Fibroblast of villous mesenchyme (primary cell): ENCODE results near the gene SCNN1B. TPM values are rescaled to one million over a fixed set of nuclear protein-coding genes. Genes with fewer than 3 reads are reported as not detected.

Experiments
- DNase-seq: peaks from one replicate; pipeline ENCODE4 v3.0.0-alpha.2; 2010; ENCODE audit warnings: low read depth
- H3K4me3 ChIP-seq: 2 replicates; pipeline ENCODE4 v1.5.1; 2011; ENCODE audit warnings: low read depth, mild to moderate bottlenecking, low read length
- total RNA-seq: library from RNA; depleted of rRNA; stranded (reverse); fragments of >200 nt; gene quantifications from 2 replicates; pipeline ENCODE4 v1.2.3, GENCODE V29; 2012
- TF ChIP-seq, protein P1 (sequence below): IDR thresholded peaks from 2 replicates; pipeline ENCODE4 v1.5.1; 2012; ENCODE audit warnings: low read depth, mild to moderate bottlenecking, low read length; ENCODE audit not compliant: insufficient read depth

Gene SCNN1B
- total RNA-seq, 1 donor = not detected

DNA sequence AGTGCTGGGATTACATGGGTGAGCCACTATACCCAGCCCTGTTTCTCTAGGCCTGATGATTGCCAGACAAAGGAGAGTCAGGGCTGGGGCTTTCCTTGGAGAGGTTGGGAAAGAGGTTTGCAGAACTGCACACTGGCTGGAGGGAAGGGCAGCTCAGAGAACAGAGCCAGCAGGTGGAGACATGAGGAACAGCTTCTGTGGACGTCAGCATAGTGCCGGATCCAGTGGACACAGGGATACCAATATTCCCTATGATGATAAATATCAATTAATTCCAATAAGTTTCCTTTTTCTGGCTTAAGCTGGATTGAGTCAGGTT, 43.2 kb upstream of the SCNN1B start:
- no peak for DNase-seq
- TF ChIP-seq, protein P1, sequence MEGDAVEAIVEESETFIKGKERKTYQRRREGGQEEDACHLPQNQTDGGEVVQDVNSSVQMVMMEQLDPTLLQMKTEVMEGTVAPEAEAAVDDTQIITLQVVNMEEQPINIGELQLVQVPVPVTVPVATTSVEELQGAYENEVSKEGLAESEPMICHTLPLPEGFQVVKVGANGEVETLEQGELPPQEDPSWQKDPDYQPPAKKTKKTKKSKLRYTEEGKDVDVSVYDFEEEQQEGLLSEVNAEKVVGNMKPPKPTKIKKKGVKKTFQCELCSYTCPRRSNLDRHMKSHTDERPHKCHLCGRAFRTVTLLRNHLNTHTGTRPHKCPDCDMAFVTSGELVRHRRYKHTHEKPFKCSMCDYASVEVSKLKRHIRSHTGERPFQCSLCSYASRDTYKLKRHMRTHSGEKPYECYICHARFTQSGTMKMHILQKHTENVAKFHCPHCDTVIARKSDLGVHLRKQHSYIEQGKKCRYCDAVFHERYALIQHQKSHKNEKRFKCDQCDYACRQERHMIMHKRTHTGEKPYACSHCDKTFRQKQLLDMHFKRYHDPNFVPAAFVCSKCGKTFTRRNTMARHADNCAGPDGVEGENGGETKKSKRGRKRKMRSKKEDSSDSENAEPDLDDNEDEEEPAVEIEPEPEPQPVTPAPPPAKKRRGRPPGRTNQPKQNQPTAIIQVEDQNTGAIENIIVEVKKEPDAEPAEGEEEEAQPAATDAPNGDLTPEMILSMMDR = no peak
- no peak overlapping the region for H3K4me3 ChIP-seq

DNA sequence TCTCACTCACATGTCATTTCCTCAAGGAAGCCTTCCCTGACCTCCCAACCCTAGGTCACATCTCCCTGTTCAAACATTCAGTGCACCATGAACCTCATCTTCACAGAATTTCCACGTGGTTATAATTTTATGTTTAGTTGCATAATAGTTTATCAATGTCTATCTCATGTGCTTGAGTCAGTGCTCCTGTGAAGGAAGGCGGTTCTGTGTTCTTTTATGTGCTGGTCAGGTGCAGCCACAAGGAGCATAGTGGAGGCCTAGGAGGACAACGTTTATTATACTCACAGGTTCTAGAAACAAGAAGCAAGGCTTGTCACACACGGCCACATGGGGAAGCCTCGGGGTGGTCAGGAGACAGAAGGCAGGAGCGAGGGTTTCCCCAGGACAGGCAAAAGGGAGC, 34.5 kb upstream of the SCNN1B start:
- TF ChIP-seq, protein P1 = no peak
- no peak overlapping the region for H3K4me3 ChIP-seq
- DNase-seq = no peak

GRCh38 chr16:23268561-23268960, 33.5 kb upstream of the SCNN1B start:
- no peak for DNase-seq
- no peak overlapping the region for H3K4me3 ChIP-seq
- TF ChIP-seq, protein P1 = no peak

DNA sequence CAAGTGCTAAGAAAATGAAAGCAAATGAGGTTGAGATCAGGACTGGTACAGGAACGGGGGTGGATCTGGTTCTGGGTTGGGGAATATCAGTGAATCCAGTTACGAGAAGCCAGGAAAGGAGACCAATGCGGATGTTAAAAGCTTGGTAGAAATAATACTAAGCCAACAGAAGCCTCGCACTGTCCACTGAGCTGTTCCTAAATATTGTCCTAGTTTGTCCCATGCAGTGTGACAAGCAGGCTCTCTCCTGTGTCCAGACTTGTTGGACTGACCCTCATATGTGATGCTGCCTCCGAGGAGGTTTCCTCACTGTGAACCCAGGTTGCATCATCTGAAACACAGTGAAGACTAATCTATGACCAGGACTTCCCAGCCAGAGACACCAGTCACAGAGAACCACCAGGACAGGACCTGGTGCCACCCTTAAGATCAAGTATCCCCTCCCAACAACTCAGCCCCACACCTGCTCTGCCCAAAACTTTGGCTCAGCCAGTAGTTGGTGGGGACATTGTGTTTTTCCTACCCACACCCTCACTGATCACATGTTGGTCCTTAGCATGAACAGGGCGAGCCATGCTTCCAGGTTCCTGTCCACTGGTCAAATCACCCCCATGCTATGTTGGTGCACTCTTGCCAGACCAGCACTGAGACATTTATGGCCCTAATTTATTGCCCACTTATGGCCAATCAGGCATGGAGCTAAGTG, 32.7 kb upstream of the SCNN1B start:
- no peak overlapping the region for H3K4me3 ChIP-seq
- TF ChIP-seq, protein P1 = no peak
- no peak for DNase-seq

- TF ChIP-seq, protein P1 = no peak
- no peak overlapping the region for H3K4me3 ChIP-seq
- no peak for DNase-seq
These were observed 31.4 kb upstream of the SCNN1B start for GRCh38 chr16:23270654-23271053.

- H3K4me3 ChIP-seq = no peak overlapping the region
- TF ChIP-seq, protein P1 = no peak
These were observed 27.1 kb upstream of the SCNN1B start for GRCh38 chr16:23274968-23275367.

GRCh38 chr16:23276821-23277220, 25.3 kb upstream of the SCNN1B start:
- DNase-seq = no peak
- TF ChIP-seq, protein P1 = no peak
- H3K4me3 ChIP-seq = no peak overlapping the region

More at GRCh38 chr16:23274968-23275367, 27.1 kb upstream of the SCNN1B start:
- no peak for DNase-seq
